ENCODE data around the gene PTK6. TPM values are rescaled to one million over a fixed set of nuclear protein-coding genes. Genes with fewer than 3 reads are reported as not detected.

The PTK6 gene
- total RNA-seq, 1 donor from 2014 or later: 0.33 TPM

GRCh38 chr20:63487116-63487764 lies 49.9 kb downstream of the PTK6 start:
- Histone ChIP-seq H3K36me3 (ENCODE audit: control insufficient read depth, insufficient read depth, low read length) (no peaks in the 10 kb centered on the region), H3K27me3 (ENCODE audit: control insufficient read depth, insufficient read depth, low read length) (peaks cover 55% of the 10 kb centered on the region), H3K4me3 (ENCODE audit: low read depth, low read length) (no peak overlapping the region)
- DNase-seq (ENCODE audit: low read depth): no peak
- TF ChIP-seq CTCF (IDR thresholded peaks at IDR 0.05; ENCODE audit: insufficient read depth, low read length, poor library complexity, severe bottlenecking): no peak

DNA sequence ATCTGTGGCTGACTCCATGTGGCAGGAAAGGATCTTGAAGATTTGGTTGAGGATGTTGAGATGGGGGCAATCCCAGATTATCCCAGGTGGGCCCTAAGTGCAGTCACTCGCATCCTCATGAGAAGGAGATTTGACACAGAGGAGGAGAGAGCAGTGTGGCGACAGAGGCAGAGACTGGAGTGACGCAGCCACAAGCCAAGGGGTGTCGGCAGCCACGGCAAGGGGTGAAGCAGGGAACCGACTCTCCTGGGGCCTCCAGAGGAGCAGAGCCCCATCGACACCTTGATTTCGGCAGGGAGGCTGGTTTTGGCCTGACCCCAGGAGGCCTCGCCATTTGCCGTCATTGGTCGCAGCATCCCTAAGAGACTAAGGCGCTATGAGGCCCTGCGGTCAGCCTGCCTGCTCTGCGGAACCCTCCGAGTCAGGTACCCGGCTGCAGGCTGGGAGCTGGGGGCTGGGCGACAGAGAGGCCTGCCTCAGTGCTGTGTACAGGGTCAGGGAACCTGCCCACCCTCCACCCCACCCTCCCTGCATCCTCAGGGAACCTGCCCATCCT lies 50.8 kb downstream of the PTK6 start:
- Histone ChIP-seq H3K36me3 (ENCODE audit: control insufficient read depth, insufficient read depth, low read length) (no peaks in the 10 kb centered on the region), H3K4me3 (ENCODE audit: low read depth, low read length) (no peak overlapping the region), H3K27me3 (ENCODE audit: control insufficient read depth, insufficient read depth, low read length) (peaks cover 63% of the 10 kb centered on the region)
- no peak for TF ChIP-seq CTCF (IDR thresholded peaks at IDR 0.05; ENCODE audit: insufficient read depth, low read length, poor library complexity, severe bottlenecking)
- DNase-seq (ENCODE audit: low read depth): no peak

DNA sequence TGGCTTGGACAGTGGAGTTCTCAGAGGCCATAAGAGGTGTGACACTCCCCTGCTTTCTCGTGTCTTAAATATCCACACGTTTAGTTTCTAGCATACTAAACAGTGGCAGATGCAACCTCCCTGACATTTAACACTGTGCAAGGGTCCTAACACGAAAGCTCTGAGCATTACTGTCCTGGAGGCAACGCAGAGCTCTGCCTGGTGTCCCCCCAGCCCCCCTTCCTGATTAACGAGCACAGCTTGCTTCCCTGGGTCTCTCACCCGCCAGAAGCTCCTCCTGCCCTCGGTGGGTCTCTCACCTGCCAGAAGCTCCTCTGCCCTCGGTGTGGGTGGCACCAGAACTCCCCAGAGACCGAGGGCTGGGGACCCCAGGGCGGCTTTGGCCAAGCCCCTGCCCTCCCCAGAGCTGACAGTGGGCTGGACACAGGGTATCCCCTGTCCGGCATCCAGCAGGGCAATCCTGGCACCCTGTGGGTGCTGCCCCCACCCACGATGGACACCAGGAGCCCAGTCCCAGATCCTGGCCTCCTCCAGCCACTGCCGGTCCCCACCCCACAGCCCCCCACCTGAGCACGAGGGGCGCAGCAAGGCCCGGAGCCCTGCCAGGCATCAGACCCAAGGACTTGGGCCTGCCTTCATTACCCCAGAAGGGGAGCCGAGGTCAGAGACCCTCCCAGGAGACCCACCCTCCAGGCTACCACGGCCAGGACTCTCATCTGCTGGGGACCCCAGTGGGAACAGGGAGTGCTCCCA lies 52.3 kb downstream of the PTK6 start:
- DNase-seq (ENCODE audit: low read depth): no peak
- TF ChIP-seq CTCF (IDR thresholded peaks at IDR 0.05; ENCODE audit: insufficient read depth, low read length, poor library complexity, severe bottlenecking): no peak
- H3K4me3 ChIP-seq (ENCODE audit: low read depth, low read length): no peak overlapping the region
- H3K36me3 ChIP-seq (ENCODE audit: control insufficient read depth, insufficient read depth, low read length): no peaks in the 10 kb centered on the region
- H3K27me3 ChIP-seq (ENCODE audit: control insufficient read depth, insufficient read depth, low read length): peaks cover 62% of the 10 kb centered on the region

DNA sequence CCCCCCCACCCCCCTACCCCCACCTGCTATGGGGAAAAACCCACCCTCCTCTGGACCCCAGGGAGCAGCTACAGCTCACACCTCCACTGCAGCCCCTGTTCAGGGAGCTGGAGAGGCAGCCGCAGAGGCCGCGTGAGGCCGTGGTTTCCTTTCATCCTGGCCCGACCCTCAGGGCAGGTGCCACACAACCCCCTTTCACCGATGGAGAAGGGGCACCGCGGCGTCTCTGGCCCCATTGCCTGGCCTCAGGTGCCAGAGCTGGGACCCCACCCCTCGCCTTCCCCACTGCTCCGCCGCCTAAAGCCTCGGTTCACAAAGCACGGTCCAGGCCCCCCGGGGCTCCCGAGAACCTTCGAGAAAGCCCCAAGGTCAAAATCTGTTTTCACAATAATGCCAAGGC lies 52.9 kb downstream of the PTK6 start:
- H3K4me3 ChIP-seq (ENCODE audit: low read depth, low read length): no peak overlapping the region
- TF ChIP-seq CTCF (IDR thresholded peaks at IDR 0.05; ENCODE audit: insufficient read depth, low read length, poor library complexity, severe bottlenecking): no peak
- DNase-seq (ENCODE audit: low read depth): no peak
- H3K36me3 ChIP-seq (ENCODE audit: control insufficient read depth, insufficient read depth, low read length): no peaks in the 10 kb centered on the region
- H3K27me3 ChIP-seq (ENCODE audit: control insufficient read depth, insufficient read depth, low read length): peaks cover 62% of the 10 kb centered on the region

DNA sequence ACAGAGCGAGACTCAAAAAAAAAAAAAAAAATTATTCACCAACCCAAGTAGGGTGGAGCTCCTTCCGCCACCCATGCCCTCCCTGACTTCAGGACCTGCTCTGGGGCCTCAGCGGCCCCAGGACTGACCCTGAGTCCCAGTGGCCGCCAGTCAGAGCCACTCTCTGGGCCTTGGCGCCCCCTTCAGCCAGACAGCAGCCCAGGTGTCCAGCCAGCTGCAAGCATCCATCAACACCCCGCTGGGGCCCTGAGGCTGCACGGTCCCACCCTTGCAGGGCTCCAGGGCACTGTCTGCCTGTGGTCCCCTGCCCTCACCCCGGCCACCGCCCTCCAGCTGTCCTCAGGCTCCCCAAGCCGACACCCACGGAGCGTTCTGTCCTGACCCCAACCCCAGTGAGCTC lies 53.3 kb downstream of the PTK6 start:
- H3K27me3 ChIP-seq (ENCODE audit: control insufficient read depth, insufficient read depth, low read length): peaks cover 62% of the 10 kb centered on the region
- no peak for TF ChIP-seq CTCF (IDR thresholded peaks at IDR 0.05; ENCODE audit: insufficient read depth, low read length, poor library complexity, severe bottlenecking)

More for the DNA sequence above, 53.3 kb downstream of the PTK6 start:
- Histone ChIP-seq H3K36me3 (ENCODE audit: control insufficient read depth, insufficient read depth, low read length) (no peaks in the 10 kb centered on the region), H3K4me3 (ENCODE audit: low read depth, low read length) (no peak overlapping the region)
- DNase-seq (ENCODE audit: low read depth): no peak
